ENCODE data around the gene SAMD4B. TPM values are rescaled to one million over a fixed set of nuclear protein-coding genes. Genes with fewer than 3 reads are reported as not detected.

Gene SAMD4B
- total and polyA plus RNA-seq, 9 of the 15 experiments (the other 6 are each of a cell fraction or from before 2014, with no cell fraction given), result 3.4 to 90.5 (median 38.0) TPM

GRCh38 chr19:39401070-39401548, 58.9 kb downstream of the SAMD4B start:
- ATAC-seq (no peak), DNase-seq (ENCODE audit: extremely low read depth in 1 of 4, low spot score in 3 of 4) (peak in 1 of 4 experiments; percentile 28), FAIRE-seq (no peak)
- ChIA-PET POLR2A (interaction anchor here (0.8 to 2.3 kb wide), 5 partner anchors 10 to 993 kb away, joined by 3 to 23 read pairs (median 3); partner anchors contain the start of genes MED29, PAF1 and RPS16), CTCF (ENCODE audit: low intra/inter-chr PET ratio) (interaction anchor here (2.5 kb wide), 1 partner anchor 11 kb away, joined by 10 read pairs; the partner anchor contains the start of gene PLEKHG2)
- peak overlapping the region; percentile 90 to 96; a peak in 3 of 4 replicates for H3K9ac ChIP-seq (ENCODE audit: insufficient read depth in 1 of 2, low read depth in 2 of 2, low read length in 2 of 2)
- no peaks in the 10 kb centered on the region for H4K20me1 ChIP-seq (replicated peaks; ENCODE audit: control insufficient read depth, insufficient read depth, low read length)
- H3K4me2 ChIP-seq (ENCODE audit: insufficient read depth, low read length), result peak overlapping the region; percentile 80; the same call in 1 of the 2 replicates
- H3K36me3 ChIP-seq (ENCODE audit: control insufficient read depth, insufficient read depth, low read length), result peaks cover 10% of the 10 kb centered on the region; the same call in 1 of the 3 replicates
- intact Hi-C loops (cut with micrococcal nuclease), result no loop called here
- H3K79me2 ChIP-seq (ENCODE audit: control insufficient read depth, insufficient read depth, low read length), result peaks cover 6% of the 10 kb centered on the region; the same call in 2 of the 3 replicates
- H3K27ac ChIP-seq (ENCODE audit: extremely low read depth, low read depth, low read length), result peak overlapping the region; percentile 98; the same call in 2 of the 3 replicates
- 13% methylated on average over 4 of the region's 4 CpGs for WGBS (ENCODE audit: insufficient coverage, low coverage, missing lambda C conversion rate)
- no peak overlapping the region for H3K4me3 ChIP-seq
- no TSS peak for BruUV-seq (replicated peaks)
- H3K4me1 ChIP-seq (replicated peaks in 1 of 2; ENCODE audit: control insufficient read depth in 2 of 2, insufficient read depth in 2 of 2, low read length in 2 of 2), result peaks cover 57 to 75% of the 10 kb centered on the region in 2 experiments
- peak overlapping the region; percentile 86; the same call in 1 of the 2 replicates for H2AFZ ChIP-seq (ENCODE audit: low read depth, low read length)
- in situ Hi-C loops (cut with MboI), result no loop called here
- no peaks in the 10 kb centered on the region for H3K9me3 ChIP-seq (replicated peaks; ENCODE audit: control insufficient read depth, insufficient read depth, low read depth, low read length)
- no peaks in the 10 kb centered on the region for H3K27me3 ChIP-seq (ENCODE audit: control insufficient read depth in 2 of 2, insufficient read depth in 2 of 2, low read length in 2 of 2)
- H3K9me1 ChIP-seq (ENCODE audit: control insufficient read depth, insufficient read depth, low read length), result peaks cover 3% of the 10 kb centered on the region
- no peak for TF ChIP-seq RFX1 (IDR thresholded peaks at IDR 0.05)
- no peak for TF ChIP-seq HEY1 (CRISPR knock-in tag; IDR thresholded peaks at IDR 0.05; ENCODE audit: borderline replicate concordance)
- 0 out of 2 replicates have a peak, but pooled peaks have one; percentile 47 for TF ChIP-seq HDAC2 (IDR thresholded peaks at IDR 0.05)
- TF ChIP-seq ZEB2 (IDR thresholded peaks at IDR 0.05), result peak; percentile 57
- TF ChIP-seq, protein P1, sequence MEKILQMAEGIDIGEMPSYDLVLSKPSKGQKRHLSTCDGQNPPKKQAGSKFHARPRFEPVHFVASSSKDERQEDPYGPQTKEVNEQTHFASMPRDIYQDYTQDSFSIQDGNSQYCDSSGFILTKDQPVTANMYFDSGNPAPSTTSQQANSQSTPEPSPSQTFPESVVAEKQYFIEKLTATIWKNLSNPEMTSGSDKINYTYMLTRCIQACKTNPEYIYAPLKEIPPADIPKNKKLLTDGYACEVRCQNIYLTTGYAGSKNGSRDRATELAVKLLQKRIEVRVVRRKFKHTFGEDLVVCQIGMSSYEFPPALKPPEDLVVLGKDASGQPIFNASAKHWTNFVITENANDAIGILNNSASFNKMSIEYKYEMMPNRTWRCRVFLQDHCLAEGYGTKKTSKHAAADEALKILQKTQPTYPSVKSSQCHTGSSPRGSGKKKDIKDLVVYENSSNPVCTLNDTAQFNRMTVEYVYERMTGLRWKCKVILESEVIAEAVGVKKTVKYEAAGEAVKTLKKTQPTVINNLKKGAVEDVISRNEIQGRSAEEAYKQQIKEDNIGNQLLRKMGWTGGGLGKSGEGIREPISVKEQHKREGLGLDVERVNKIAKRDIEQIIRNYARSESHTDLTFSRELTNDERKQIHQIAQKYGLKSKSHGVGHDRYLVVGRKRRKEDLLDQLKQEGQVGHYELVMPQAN (IDR thresholded peaks at IDR 0.05; ENCODE audit: borderline replicate concordance), result no peak
- TF ChIP-seq, protein P2, sequence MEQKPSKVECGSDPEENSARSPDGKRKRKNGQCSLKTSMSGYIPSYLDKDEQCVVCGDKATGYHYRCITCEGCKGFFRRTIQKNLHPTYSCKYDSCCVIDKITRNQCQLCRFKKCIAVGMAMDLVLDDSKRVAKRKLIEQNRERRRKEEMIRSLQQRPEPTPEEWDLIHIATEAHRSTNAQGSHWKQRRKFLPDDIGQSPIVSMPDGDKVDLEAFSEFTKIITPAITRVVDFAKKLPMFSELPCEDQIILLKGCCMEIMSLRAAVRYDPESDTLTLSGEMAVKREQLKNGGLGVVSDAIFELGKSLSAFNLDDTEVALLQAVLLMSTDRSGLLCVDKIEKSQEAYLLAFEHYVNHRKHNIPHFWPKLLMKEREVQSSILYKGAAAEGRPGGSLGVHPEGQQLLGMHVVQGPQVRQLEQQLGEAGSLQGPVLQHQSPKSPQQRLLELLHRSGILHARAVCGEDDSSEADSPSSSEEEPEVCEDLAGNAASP (IDR thresholded peaks at IDR 0.05), result no peak
- TF ChIP-seq MAFG (tag; conservative IDR thresholded peaks at IDR 0.05), result no peak
- no peak; the same call in 1 of the 2 replicates for TF ChIP-seq ZNF644 (tag; IDR thresholded peaks at IDR 0.05; ENCODE audit: low read depth)
- TF ChIP-seq TEAD4 (IDR thresholded peaks at IDR 0.05; ENCODE audit: low read length), result peak; percentile 10; the same call in 1 of the 2 replicates
- no peak for TF ChIP-seq TEAD4 (CRISPR knock-in tag; IDR thresholded peaks at IDR 0.05; ENCODE audit: borderline replicate concordance)
- TF ChIP-seq ZNF239 (CRISPR knock-in tag; IDR thresholded peaks at IDR 0.05), result no peak
- no peak for TF ChIP-seq ZKSCAN8 (CRISPR knock-in tag; IDR thresholded peaks at IDR 0.05)
- TF ChIP-seq ZNF12 (CRISPR knock-in tag; IDR thresholded peaks at IDR 0.05), result no peak
- TF ChIP-seq EP300 (IDR thresholded peaks at IDR 0.05; ENCODE audit: low read length), result peak; percentile 42; the same call in 1 of the 2 replicates
- TF ChIP-seq CCNT2 (IDR thresholded peaks at IDR 0.05; ENCODE audit: borderline replicate concordance, extremely low read depth, insufficient read length, low read depth, low read length), result no peak
- 0 out of 2 replicates have a peak, but pooled peaks have one; percentile 47 for TF ChIP-seq JUN (IDR thresholded peaks at IDR 0.05; ENCODE audit: borderline replicate concordance, low read depth, low read length)
- TF ChIP-seq JUN (CRISPR knock-in tag; IDR thresholded peaks at IDR 0.05; ENCODE audit: borderline replicate concordance), result no peak
- TF ChIP-seq BRCA1 (IDR thresholded peaks at IDR 0.05), result no peak
- no peak for TF ChIP-seq BRCA1 (CRISPR knock-in tag; IDR thresholded peaks at IDR 0.05)
- TF ChIP-seq PTRF (tag; IDR thresholded peaks at IDR 0.05), result no peak
- TF ChIP-seq PKNOX1 (IDR thresholded peaks at IDR 0.05), result peak; percentile 32; the same call in 1 of the 2 replicates

Measured in K562 (cell line).